Stimulated activated CD4-positive, alpha-beta T cell treated with anti-CD3 and anti-CD28 coated beads, Interleukin-2, amount 100 ng/mL, for 48 hours (primary cell): ENCODE measurements around the gene SULT2B1.
"Not testable (repeated sequence)": the region's sequence is repeated elsewhere in the genome, so short reads cannot be mapped to it uniquely, and the experiment has no call there.

Source experiments
- DNase-seq, 2 donors: peaks; one replicate each; pipeline ENCODE4 v3.0.0-alpha.2; 2020

The SULT2B1 gene

GRCh38 chr19:48551437-48552302, at the start of gene SULT2B1:
Gene SULT2B1, plus strand, starts transcription at chr19:48552172. Its CDS starts 81 bp downstream, at chr19:48552253.
- DNase-seq = no peak

- DNase-seq = no peak
Observed at GRCh38 chr19:48502350-48503018, 49.5 kb upstream of the SULT2B1 start.

- no peak for DNase-seq
Observed at GRCh38 chr19:48506138-48506733, 45.7 kb upstream of the SULT2B1 start.

- no peak for DNase-seq
Observed at GRCh38 chr19:48507911-48508439, 44.0 kb upstream of the SULT2B1 start.

- DNase-seq = no peak
Observed at GRCh38 chr19:48508729-48509411, 43.1 kb upstream of the SULT2B1 start.

- no peak for DNase-seq
Observed at GRCh38 chr19:48509467-48510194, 42.3 kb upstream of the SULT2B1 start.

GRCh38 chr19:48510421-48511268, 41.3 kb upstream of the SULT2B1 start:
- DNase-seq = peak; percentile 68 to 74

GRCh38 chr19:48511321-48511731, 40.6 kb upstream of the SULT2B1 start:
- no peak for DNase-seq

GRCh38 chr19:48511800-48512503, 40.0 kb upstream of the SULT2B1 start, which contains the start of gene LMTK3:
Gene LMTK3, minus strand, starts transcription at chr19:48511835. Its CDS starts 259 bp downstream, at chr19:48511576.
- DNase-seq = peak; percentile 58 to 63

- DNase-seq = no peak
Observed at GRCh38 chr19:48512504-48513288, 39.3 kb upstream of the SULT2B1 start.

- peak; percentile 51 to 57 for DNase-seq
Observed at GRCh38 chr19:48513289-48514122, 38.5 kb upstream of the SULT2B1 start.

- no peak for DNase-seq
Observed at GRCh38 chr19:48514123-48514458, 37.9 kb upstream of the SULT2B1 start.

- DNase-seq = no peak
Observed at GRCh38 chr19:48516536-48516935, 35.4 kb upstream of the SULT2B1 start.

- DNase-seq = no peak
Observed at GRCh38 chr19:48518207-48518606, 33.8 kb upstream of the SULT2B1 start.

GRCh38 chr19:48519426-48519825, 32.5 kb upstream of the SULT2B1 start:
- not testable (repeated sequence) for DNase-seq

GRCh38 chr19:48520134-48520533, 31.8 kb upstream of the SULT2B1 start:
- DNase-seq = no peak

- no peak for DNase-seq
Observed at GRCh38 chr19:48524221-48524620, 27.8 kb upstream of the SULT2B1 start.

- DNase-seq = no peak
Observed at GRCh38 chr19:48524732-48525131, 27.2 kb upstream of the SULT2B1 start.

GRCh38 chr19:48529156-48529555, 22.8 kb upstream of the SULT2B1 start:
- DNase-seq = no peak
